GM12878 (cell line): Measurements from ENCODE around the gene RDH5. TPM values are rescaled to one million over a fixed set of nuclear protein-coding genes. Genes with fewer than 3 reads are reported as not detected.

Experiments
- ATAC-seq: fragments of 200-7000 bp; cut with Tn5 transposase; 3 replicates; pipeline ENCODE4 v1.9.1; 2020; ENCODE audit warnings: mild to moderate bottlenecking, moderate library complexity
- BruUV-seq: library from RNA; stranded (reverse); fragments of 400-500 nt; replicated peaks from 2 replicates; lab custom pipeline; 2021; lab: Mats Ljungman, UMichigan
- CTCF ChIA-PET: fragments of 300-600 bp; sonication (Branson Sonifier 250); formaldehyde crosslinking; extraction: SDS; loops from one replicate; lab custom pipeline; 2021; ENCODE audit warnings: inconsistent platforms; lab: Yijun Ruan, JAX
- POLR2A ChIA-PET: fragments of 350-600 bp; formaldehyde crosslinking; extraction: SDS; loops from one replicate; lab custom pipeline; 2021; ENCODE audit warnings: inconsistent platforms; lab: Charles Lee
- RAD21 ChIA-PET: fragments of 300-600 bp; sonication (Branson Sonifier 250); formaldehyde crosslinking; loops from one replicate; lab custom pipeline; 2023; ENCODE audit warnings: antibody characterized with exemption; ENCODE audit not compliant: unreplicated experiment; lab: Charles Lee
- SMC1A ChIA-PET: fragments of 300-600 bp; sonication (Branson Sonifier 250); formaldehyde crosslinking; loops from one replicate; lab custom pipeline; 2023; ENCODE audit not compliant: unreplicated experiment, uncharacterized antibody; lab: Charles Lee
- DNase-seq: peaks from one replicate; pipeline ENCODE4 v3.0.0-alpha.2; 2011; ENCODE audit warnings: low read depth, low spot score
- FAIRE-seq: peaks from 3 replicates; lab custom pipeline; 2011; peaks lifted over from hg19 to GRCh38; lab: Jason Lieb, UNC
- H2AFZ ChIP-seq: 2 replicates; pipeline ENCODE4 v1.6.0; 2011; ENCODE audit warnings: low read depth, low read length, control low read depth; ENCODE audit not compliant: control insufficient read depth
- H3K27ac ChIP-seq: 2 replicates; pipeline ENCODE4 v1.5.1; 2011; ENCODE audit warnings: control low read depth; ENCODE audit not compliant: control insufficient read depth, insufficient read depth
- H3K27me3 ChIP-seq, 2 experiments: replicated peaks in 1 of 2; 2 replicates each; pipeline versions ENCODE4 v1.6.0 to v1.6.1; 2011; ENCODE audit warnings: low read length in 1 of 2; ENCODE audit not compliant: control insufficient read depth in 2 of 2, insufficient read depth in 2 of 2
- H3K36me3 ChIP-seq, 2 experiments: 2 replicates each; pipeline ENCODE4 v1.5.1; 2011; ENCODE audit warnings: low read length in 1 of 2; ENCODE audit not compliant: control insufficient read depth in 2 of 2, insufficient read depth in 2 of 2
- H3K4me1 ChIP-seq: 2 replicates; pipeline ENCODE4 v1.6.1; 2011; ENCODE audit warnings: mild to moderate bottlenecking, low read length, moderate library complexity, mixed read lengths; ENCODE audit not compliant: control insufficient read depth, insufficient read depth
- H3K4me2 ChIP-seq: 2 replicates; pipeline ENCODE4 v1.6.0; 2011; ENCODE audit warnings: control low read depth; ENCODE audit not compliant: control insufficient read depth, insufficient read depth
- H3K4me3 ChIP-seq: fragments of 200-600 bp; sonication (generic); 2 replicates; pipeline ENCODE4 v1.5.1; 2016
- H3K79me2 ChIP-seq: 2 replicates; pipeline ENCODE4 v1.6.0; 2011; ENCODE audit warnings: low read length; ENCODE audit not compliant: control insufficient read depth, insufficient read depth
- H3K9ac ChIP-seq: 2 replicates; pipeline ENCODE4 v1.8.0; 2011; ENCODE audit warnings: low read length, control low read depth, mixed read lengths; ENCODE audit not compliant: control insufficient read depth, insufficient read depth
- H3K9me3 ChIP-seq: replicated peaks from 3 replicates; pipeline ENCODE4 v1.5.1; 2011; ENCODE audit warnings: mild to moderate bottlenecking, low read length; ENCODE audit not compliant: control insufficient read depth, insufficient read depth
- H4K20me1 ChIP-seq: 2 replicates; pipeline ENCODE4 v1.6.0; 2011; ENCODE audit not compliant: control insufficient read depth, insufficient read depth
- CTCF ChIP-seq, 3 experiments: IDR thresholded peaks in 2 of 3; conservative IDR thresholded peaks in 1 of 3; 2 replicates each; pipeline ENCODE4 v1.5.1; 2011; ENCODE audit warnings: low read depth in 3 of 3, low read length in 3 of 3, mild to moderate bottlenecking in 3 of 3, control low read depth in 2 of 3, moderate library complexity in 2 of 3, inconsistent platforms in 1 of 3, mixed read lengths in 1 of 3; ENCODE audit not compliant: control insufficient read depth in 2 of 3, insufficient read depth in 1 of 3; ENCODE audit errors: extremely low read depth in 1 of 3
- EP300 ChIP-seq, 2 experiments: fragments of 150-350 bp in 1 of 2; IDR thresholded peaks; 2 replicates each; pipeline ENCODE4 v1.6.1; 2011 to 2012; ENCODE audit warnings: low read depth in 2 of 2, low read length in 2 of 2, borderline replicate concordance in 1 of 2, improper control_type of control experiment in 1 of 2, inconsistent platforms in 1 of 2; ENCODE audit not compliant: control insufficient read depth in 1 of 2
- KAT2A ChIP-seq: conservative IDR thresholded peaks from 2 replicates; pipeline ENCODE4 v1.6.1; 2011; ENCODE audit warnings: low read depth, low read length; ENCODE audit not compliant: control insufficient read depth
- RAD21 ChIP-seq: IDR thresholded peaks from 2 replicates; pipeline ENCODE4 v1.6.1; 2011; ENCODE audit warnings: mild to moderate bottlenecking, low read depth, low read length, moderate library complexity; ENCODE audit not compliant: insufficient read depth
- RUNX3 ChIP-seq: IDR thresholded peaks from 2 replicates; pipeline ENCODE4 v1.6.1; 2012; ENCODE audit warnings: low read length, inconsistent platforms
- SKIL ChIP-seq: fragments of 450-650 bp; IDR thresholded peaks from 2 replicates; pipeline ENCODE4 v1.6.1; 2017; ENCODE audit warnings: mild to moderate bottlenecking, low read depth, inconsistent platforms; ENCODE audit not compliant: poor library complexity, severe bottlenecking
- SMC3 ChIP-seq: IDR thresholded peaks from 2 replicates; pipeline ENCODE4 v1.6.1; 2011; ENCODE audit warnings: low read length, improper control_type of control experiment, borderline replicate concordance
- ZNF207 ChIP-seq: fragments of 450-650 bp; IDR thresholded peaks from 2 replicates; pipeline ENCODE4 v1.6.1; 2014; ENCODE audit warnings: antibody characterized with exemption, mild to moderate bottlenecking, borderline replicate concordance
- WGBS: methylation state at CpG from one replicate; pipeline ENCODE4 v1.1.6; 2016; ENCODE audit warnings: low lambda C conversion rate; ENCODE audit not compliant: insufficient replicate concordance, insufficient coverage; ENCODE audit errors: missing lambda C conversion rate; 5-methylcytosine and 5-hydroxymethylcytosine counted together
- in situ Hi-C: fragments of 300-500 bp; cut with MboI; formaldehyde crosslinking; loops from 9 replicates; pipeline ENCODE4 v1.14.3; 2018; ENCODE audit warnings: mixed read lengths
- intact Hi-C: fragments of 100-400 bp; cut with micrococcal nuclease; formaldehyde crosslinking; loops from one replicate; pipeline ENCODE4 v1.14.2; 2022; ENCODE audit not compliant: unreplicated experiment
- polyA plus RNA-seq, 11 experiments: library from polyadenylated mRNA; depleted of rRNA in 4 of 11; unstranded in 6 of 11; stranded (reverse) in 5 of 11; fragments of >200 nt; fragmentation: Nextera tagmentation in 4 of 11; fragmentation: Illumina TruSeq in 1 of 11; extraction: Ambion mirVana in 4 of 11; extraction: Trizol in 1 of 11; gene quantifications; 1 replicate in 1 of 11; 2 replicates in 10 of 11; pipeline versions ENCODE4 v1.2.1 to v1.2.3, GENCODE V29; 2011 to 2016; ENCODE audit warnings: inconsistent platforms in 2 of 11, missing spikeins in 2 of 11, low read depth in 1 of 11
- total RNA-seq, 4 experiments: library from RNA; depleted of rRNA in 3 of 4; stranded (reverse); fragments of >200 nt in 3 of 4; fragmentation: Illumina TruSeq in 1 of 4; extraction: Trizol in 1 of 4; gene quantifications; 2 replicates each; pipeline versions ENCODE4 v1.2.1 to v1.2.3, GENCODE V29; 2013 to 2021

RDH5 gene
- total and polyA plus RNA-seq, 10 of the 15 experiments (the other 5 are each of a cell fraction or from before 2014, with no cell fraction given), result 2.6 to 11.6 (median 7.3) TPM

GRCh38 chr12:55719371-55719770, 822 bp upstream of the RDH5 start:
- Histone ChIP-seq H3K27me3 (no peaks in the 10 kb centered on the region), H3K36me3 (peaks cover 6 to 7% of the 10 kb centered on the region in 2 experiments; a peak in 3 of 4 replicates), H3K4me2 (0 out of 2 replicates have a peak overlapping the region, but pooled peaks have one; percentile 100), H4K20me1 (no peaks in the 10 kb centered on the region), H3K4me1 (peaks cover 25% of the 10 kb centered on the region), H3K9me3 (no peaks in the 10 kb centered on the region), H3K4me3 (no peak overlapping the region), H3K79me2 (peaks cover 13% of the 10 kb centered on the region), H3K9ac (no peak overlapping the region), H3K27ac (no peak overlapping the region), H2AFZ (no peak overlapping the region)
- no TSS peak for BruUV-seq
- TF ChIP-seq ZNF207, result no peak
- TF ChIP-seq KAT2A, result no peak
- 77% methylated on average over 7 of the region's 7 CpGs for WGBS
- ATAC-seq (no peak), FAIRE-seq (no peak), DNase-seq (no peak)
- in situ Hi-C loops (no loop called here), intact Hi-C loops (no loop called here)
- SMC1A ChIA-PET, result interaction anchor here (0.9 to 3.5 kb wide), 6 partner anchors 11 to 209 kb away, joined by 3 to 16 read pairs (median 4); no protein-coding TSS in a partner anchor
- POLR2A ChIA-PET, result interaction anchor here (0.6 to 2.4 kb wide), 3 partner anchors 11 to 730 kb away, joined by 3 to 10 read pairs (median 6); no protein-coding TSS in a partner anchor
- RAD21 ChIA-PET, result interaction anchor here (1.4 to 11.0 kb wide), 2 partner anchors 10 to 18 kb away, joined by 3 to 113 read pairs; partner anchors contain the start of gene CD63
- CTCF ChIA-PET, result interaction anchor here (0.7 to 11.4 kb wide), 10 partner anchors 11 to 1239 kb away, joined by 3 to 205 read pairs (median 4); partner anchors contain the start of gene CD63

GRCh38 chr12:55720894-55721444, 776 bp downstream of the RDH5 start:
- BruUV-seq, result no TSS peak
- no peak for DNase-seq
- intact Hi-C loops, result loop anchor here (1.0 kb wide), 1 partner anchor 61 kb away; no protein-coding TSS in a partner anchor
- H3K79me2 ChIP-seq, result peaks cover 13% of the 10 kb centered on the region
- CTCF ChIA-PET, result interaction anchor here (1.0 to 11.4 kb wide), 6 partner anchors 8 to 64 kb away, joined by 3 to 205 read pairs (median 17); partner anchors contain the start of gene CD63
- no peaks in the 10 kb centered on the region for H3K27me3 ChIP-seq
- H3K4me2 ChIP-seq, result no peak overlapping the region
- RAD21 ChIA-PET, result interaction anchor here (0.8 to 11.0 kb wide), 3 partner anchors 16 to 64 kb away, joined by 4 to 113 read pairs (median 7); no protein-coding TSS in a partner anchor
- peaks cover 25% of the 10 kb centered on the region for H3K4me1 ChIP-seq
- H2AFZ ChIP-seq, result no peak overlapping the region
- SMC1A ChIA-PET, result interaction anchor here (1.1 to 3.5 kb wide), 5 partner anchors 9 to 64 kb away, joined by 3 to 16 read pairs (median 3); no protein-coding TSS in a partner anchor
- H3K27ac ChIP-seq, result no peak overlapping the region
- H4K20me1 ChIP-seq, result no peaks in the 10 kb centered on the region
- TF ChIP-seq EP300 (IDR thresholded peaks at IDR 0.05; ENCODE audit: borderline replicate concordance in 1 of 2, control insufficient read depth in 1 of 2, low read depth in 2 of 2, low read length in 2 of 2), result no peak
- peak; percentile 21 for TF ChIP-seq RUNX3
- peak; percentile 26 to 54 (median 51); a peak in 4 of 6 replicates for TF ChIP-seq CTCF (IDR thresholded peaks at IDR 0.05 in 2 of 3, conservative IDR thresholded peaks at IDR 0.05 in 1 of 3; ENCODE audit: control insufficient read depth in 2 of 3, extremely low read depth in 1 of 3, insufficient read depth in 1 of 3, low read depth in 3 of 3, low read length in 3 of 3)
- no peak for TF ChIP-seq SKIL
- peak; percentile 27; the same call in 1 of the 2 replicates for TF ChIP-seq SMC3
- peak; percentile 55 for TF ChIP-seq RAD21
- no peak for FAIRE-seq
- ATAC-seq, result peak; percentile 16; the same call in 2 of the 3 replicates
- no peak overlapping the region for H3K9ac ChIP-seq
- no peaks in the 10 kb centered on the region for H3K9me3 ChIP-seq
- H3K4me3 ChIP-seq, result no peak overlapping the region
- 92% methylated on average over 8 of the region's 9 CpGs for WGBS
- in situ Hi-C loops, result no loop called here
- H3K36me3 ChIP-seq, result peaks cover 7% of the 10 kb centered on the region in 2 experiments; a peak in 3 of 4 replicates
- POLR2A ChIA-PET, result interaction anchor here (1.0 to 2.4 kb wide), 2 partner anchors 9 to 47 kb away, joined by 3 to 10 read pairs; no protein-coding TSS in a partner anchor
